Suprapubic skin (tissue), 4 donors: ENCODE data around the gene GNA12. TPM values are rescaled to one million over a fixed set of nuclear protein-coding genes. Genes with fewer than 3 reads are reported as not detected.
A peak's percentile ranks its signal among the peaks of the same experiment; 100 is the strongest.

Source experiments
- DNase-seq, 2 donors: peaks; one replicate each; pipeline ENCODE4 v3.0.0-alpha.2; 2019; ENCODE audit warnings: low spot score in 2 of 2
- H3K27ac ChIP-seq: fragments of 200-600 bp; sonication (generic); one replicate; pipeline ENCODE4 v1.5.1; 2019
- H3K27me3 ChIP-seq: fragments of 200-600 bp; sonication (generic); one replicate; pipeline ENCODE4 v1.5.1; 2019
- H3K36me3 ChIP-seq: fragments of 200-600 bp; sonication (generic); one replicate; pipeline ENCODE4 v1.5.1; 2019
- H3K4me1 ChIP-seq: fragments of 200-600 bp; sonication (generic); one replicate; pipeline ENCODE4 v1.5.1; 2019
- H3K4me3 ChIP-seq: fragments of 200-600 bp; sonication (generic); one replicate; pipeline ENCODE4 v1.5.1; 2019; ENCODE audit warnings: mild to moderate bottlenecking
- H3K9me3 ChIP-seq: fragments of 200-600 bp; sonication (generic); one replicate; pipeline ENCODE4 v1.5.1; 2019
- EP300 ChIP-seq: sonication (generic); formaldehyde crosslinking; IDR thresholded peaks from one replicate; pipeline ENCODE4 v1.6.1; 2017; ENCODE audit warnings: antibody characterized with exemption
- POLR2A ChIP-seq, 2 donors: fragments of 450-650 bp; IDR thresholded peaks; one replicate each; pipeline ENCODE4 v1.6.1; 2017; ENCODE audit warnings: antibody characterized with exemption in 2 of 2, mild to moderate bottlenecking in 2 of 2, moderate library complexity in 2 of 2
- POLR2AphosphoS5 ChIP-seq, 3 donors: sonication (generic); formaldehyde crosslinking; IDR thresholded peaks; one replicate each; pipeline ENCODE4 v1.6.1; 2017; ENCODE audit warnings: antibody characterized with exemption in 3 of 3
- WGBS: methylation state at CpG from one replicate; pipeline ENCODE4 v1.1.5; 2018; 5-methylcytosine and 5-hydroxymethylcytosine counted together
- total RNA-seq, 4 donors: library from RNA; depleted of rRNA; stranded (reverse); fragments of >200 nt; gene quantifications; one replicate each; pipeline ENCODE4 v1.1.0, GENCODE V29; 2016
- TF ChIP-seq, protein P1 (sequence below), 2 donors: fragments of 200-600 bp in 1 of 2; fragments of 450-650 bp in 1 of 2; sonication (generic) in 1 of 2; IDR thresholded peaks; one replicate each; pipeline ENCODE4 v1.5.1; 2016 to 2019; ENCODE audit warnings: antibody characterized with exemption in 2 of 2, mild to moderate bottlenecking in 1 of 2, moderate library complexity in 1 of 2

The GNA12 gene
- total RNA-seq, 4 donors from 2014 or later, result 9.7 to 15.0 (median 13.3) TPM

DNA sequence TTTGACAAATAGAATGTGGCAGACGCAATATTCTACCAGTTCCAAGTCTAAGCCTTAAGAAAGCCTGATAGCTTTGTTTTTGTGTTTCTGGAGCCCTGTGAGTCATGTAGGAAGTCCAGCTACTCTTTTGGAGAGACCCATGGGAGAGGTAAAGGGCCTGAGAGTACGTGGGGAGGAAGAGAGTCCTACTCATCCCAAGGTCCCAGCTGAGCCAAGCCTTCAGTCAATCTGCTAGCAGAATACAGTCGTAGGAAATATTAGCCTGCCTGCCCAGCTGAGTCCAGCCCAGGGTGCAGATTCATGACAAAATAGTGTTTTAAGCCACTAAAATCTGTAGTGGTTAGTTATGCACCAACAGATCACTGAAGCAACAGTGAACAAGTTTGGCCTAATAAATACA lies 9.0 kb upstream of the GNA12 start:
- 66% methylated on average over 3 of the region's 3 CpGs for WGBS
- DNase-seq, result no peak
- TF ChIP-seq POLR2A (IDR thresholded peaks at IDR 0.05) (no peak), POLR2AphosphoS5 (IDR thresholded peaks at IDR 0.05) (no peak), EP300 (no peak)
- TF ChIP-seq, protein P1, sequence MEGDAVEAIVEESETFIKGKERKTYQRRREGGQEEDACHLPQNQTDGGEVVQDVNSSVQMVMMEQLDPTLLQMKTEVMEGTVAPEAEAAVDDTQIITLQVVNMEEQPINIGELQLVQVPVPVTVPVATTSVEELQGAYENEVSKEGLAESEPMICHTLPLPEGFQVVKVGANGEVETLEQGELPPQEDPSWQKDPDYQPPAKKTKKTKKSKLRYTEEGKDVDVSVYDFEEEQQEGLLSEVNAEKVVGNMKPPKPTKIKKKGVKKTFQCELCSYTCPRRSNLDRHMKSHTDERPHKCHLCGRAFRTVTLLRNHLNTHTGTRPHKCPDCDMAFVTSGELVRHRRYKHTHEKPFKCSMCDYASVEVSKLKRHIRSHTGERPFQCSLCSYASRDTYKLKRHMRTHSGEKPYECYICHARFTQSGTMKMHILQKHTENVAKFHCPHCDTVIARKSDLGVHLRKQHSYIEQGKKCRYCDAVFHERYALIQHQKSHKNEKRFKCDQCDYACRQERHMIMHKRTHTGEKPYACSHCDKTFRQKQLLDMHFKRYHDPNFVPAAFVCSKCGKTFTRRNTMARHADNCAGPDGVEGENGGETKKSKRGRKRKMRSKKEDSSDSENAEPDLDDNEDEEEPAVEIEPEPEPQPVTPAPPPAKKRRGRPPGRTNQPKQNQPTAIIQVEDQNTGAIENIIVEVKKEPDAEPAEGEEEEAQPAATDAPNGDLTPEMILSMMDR (IDR thresholded peaks at IDR 0.05), result no peak
- Histone ChIP-seq H3K9me3 (no peaks in the 10 kb centered on the region), H3K27me3 (no peaks in the 10 kb centered on the region), H3K4me3 (no peak overlapping the region), H3K4me1 (no peaks in the 10 kb centered on the region), H3K36me3 (no peaks in the 10 kb centered on the region), H3K27ac (no peak overlapping the region)

DNA sequence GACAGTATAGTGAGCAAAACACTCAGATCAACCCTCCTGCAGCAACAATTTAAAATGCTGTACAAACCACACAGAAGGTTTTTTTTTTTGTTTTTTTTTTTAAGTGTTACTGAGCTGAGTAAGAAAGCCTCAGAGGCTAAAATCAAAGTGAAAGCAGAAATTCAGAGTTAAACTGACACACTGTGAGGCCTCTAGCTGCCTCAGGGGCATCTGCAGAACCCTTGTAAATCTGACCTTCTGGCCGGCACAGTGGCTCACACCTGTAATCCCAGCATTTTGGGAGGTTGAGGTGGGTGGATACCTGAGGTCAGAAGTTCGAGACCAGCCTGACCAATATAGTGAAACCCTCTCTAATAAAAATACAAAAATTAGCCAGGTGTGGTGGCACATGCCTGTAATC lies 7.4 kb upstream of the GNA12 start:
- Histone ChIP-seq H3K27ac (no peak overlapping the region), H3K36me3 (no peaks in the 10 kb centered on the region), H3K4me3 (no peak overlapping the region), H3K9me3 (no peaks in the 10 kb centered on the region), H3K4me1 (no peaks in the 10 kb centered on the region), H3K27me3 (no peaks in the 10 kb centered on the region)
- TF ChIP-seq, protein P1 (IDR thresholded peaks at IDR 0.05), result no peak
- TF ChIP-seq POLR2A (IDR thresholded peaks at IDR 0.05), result no peak
- TF ChIP-seq EP300, result no peak
- TF ChIP-seq POLR2AphosphoS5 (IDR thresholded peaks at IDR 0.05), result no peak
- no peak for DNase-seq
- 85% methylated on average over 2 of the region's 2 CpGs for WGBS

DNA sequence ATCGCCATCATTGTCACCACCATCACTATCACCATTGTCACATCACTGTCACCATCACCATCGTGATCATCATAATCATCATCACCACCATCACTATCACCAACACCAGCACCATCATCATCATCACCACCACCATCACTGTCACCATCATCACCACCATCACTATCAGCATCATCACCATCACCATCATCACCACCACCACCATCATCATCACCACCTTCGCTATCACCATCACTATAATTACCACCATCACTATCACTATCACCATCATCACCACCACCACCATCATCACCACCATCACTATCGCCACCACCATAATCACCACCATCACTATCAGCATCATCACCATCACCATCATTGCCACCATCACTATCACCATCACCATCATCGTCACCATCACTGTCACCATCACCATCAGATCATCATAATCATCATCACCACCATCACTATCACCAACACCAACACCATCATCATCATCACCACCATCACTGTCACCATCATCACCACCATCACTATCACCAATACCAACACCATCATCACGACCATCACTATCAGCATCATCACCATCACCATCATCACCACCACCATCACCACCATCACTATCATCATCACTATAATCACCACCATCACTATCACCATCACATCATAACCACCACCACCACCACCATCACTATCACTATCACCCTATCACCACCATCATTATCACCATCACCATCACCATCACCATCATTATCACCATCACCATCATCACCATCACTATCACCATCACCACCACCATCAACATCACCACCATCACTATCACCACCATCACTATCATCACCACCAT lies 6.0 kb upstream of the GNA12 start:
- no peaks in the 10 kb centered on the region for H3K27me3 ChIP-seq
- WGBS, result 96% methylated on average over 6 of the region's 6 CpGs
- DNase-seq, result no peak
- H3K9me3 ChIP-seq, result no peaks in the 10 kb centered on the region
- no peak overlapping the region for H3K4me3 ChIP-seq
- TF ChIP-seq POLR2A (IDR thresholded peaks at IDR 0.05), result no peak
- no peaks in the 10 kb centered on the region for H3K4me1 ChIP-seq
- no peaks in the 10 kb centered on the region for H3K36me3 ChIP-seq
- H3K27ac ChIP-seq, result no peak overlapping the region

DNA sequence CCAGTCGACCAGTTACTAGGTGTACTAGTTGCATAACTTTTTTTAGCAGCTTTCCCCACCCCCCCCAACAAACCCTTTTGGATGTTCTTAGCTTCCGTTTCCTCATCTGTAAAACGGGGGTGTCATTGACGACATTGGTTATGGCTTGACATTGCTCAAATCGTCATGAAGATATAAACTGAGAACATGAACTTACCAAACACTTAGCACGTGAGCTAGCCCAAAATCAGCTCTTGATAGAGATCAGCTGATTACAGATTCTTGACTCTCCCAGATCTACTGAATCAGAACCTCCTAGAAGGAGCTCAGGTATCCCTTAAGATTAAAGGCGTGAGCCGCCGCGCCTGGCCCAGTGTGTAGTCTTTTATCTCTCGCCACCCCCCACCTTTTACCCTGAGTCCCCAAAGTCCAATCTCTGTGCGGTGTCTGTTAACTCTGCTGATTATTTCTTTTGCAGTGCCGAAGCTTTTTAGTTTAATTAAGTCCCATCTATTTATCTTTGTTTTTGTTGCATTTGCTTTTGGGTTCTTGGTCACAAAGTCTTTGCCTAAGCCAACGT lies 1.0 kb upstream of the GNA12 start:
- Histone ChIP-seq H3K27ac (no peak overlapping the region), H3K27me3 (no peaks in the 10 kb centered on the region), H3K9me3 (no peaks in the 10 kb centered on the region), H3K4me1 (peaks cover 27% of the 10 kb centered on the region), H3K36me3 (no peaks in the 10 kb centered on the region), H3K4me3 (peak overlapping the region; percentile 67)
- no peak for DNase-seq
- TF ChIP-seq, protein P1 (IDR thresholded peaks at IDR 0.05), result no peak
- no peak for TF ChIP-seq POLR2A (IDR thresholded peaks at IDR 0.05)
- no peak for TF ChIP-seq POLR2AphosphoS5 (IDR thresholded peaks at IDR 0.05)
- TF ChIP-seq EP300, result no peak
- 76% methylated on average over 14 of the region's 14 CpGs for WGBS

DNA sequence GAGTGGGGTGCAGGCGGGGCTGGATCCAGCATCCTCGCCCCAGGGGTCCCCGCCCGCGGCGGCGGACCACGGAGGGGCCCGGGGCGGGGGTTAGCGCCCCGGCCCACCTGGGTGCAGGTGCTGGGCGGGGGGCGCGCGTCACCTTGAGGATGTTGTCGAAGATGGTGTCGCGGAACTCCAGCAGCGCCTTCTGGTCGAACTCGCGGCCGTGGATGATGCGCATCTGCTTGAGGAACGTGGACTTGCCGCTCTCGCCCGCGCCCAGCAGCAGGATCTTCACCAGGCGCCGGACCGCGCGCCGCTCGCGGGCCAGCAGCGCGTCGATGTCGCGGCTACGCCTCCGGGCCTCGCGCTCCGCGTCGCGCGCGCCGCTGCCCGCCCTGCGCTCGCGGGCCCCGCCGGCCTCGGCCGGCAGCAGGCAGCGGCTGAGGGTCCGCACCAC lies 376 bp downstream of the GNA12 start:
- DNase-seq, result no peak
- no peaks in the 10 kb centered on the region for H3K36me3 ChIP-seq

More for the DNA sequence above, 376 bp downstream of the GNA12 start:
- no peak for TF ChIP-seq POLR2AphosphoS5 (IDR thresholded peaks at IDR 0.05)
- no peak for TF ChIP-seq EP300
- TF ChIP-seq, protein P1 (IDR thresholded peaks at IDR 0.05), result no peak
- no peak for TF ChIP-seq POLR2A (IDR thresholded peaks at IDR 0.05)
- Histone ChIP-seq H3K9me3 (no peaks in the 10 kb centered on the region), H3K27me3 (no peaks in the 10 kb centered on the region), H3K27ac (peak overlapping the region; percentile 19), H3K4me3 (peak overlapping the region; percentile 67), H3K4me1 (peaks cover 27% of the 10 kb centered on the region)
- WGBS, result 3% methylated on average over 10 of the region's 64 CpGs
